ENCODE measurements around the gene SASS6.
A peak's percentile ranks its signal among the peaks of the same experiment; 100 is the strongest.

- TF ChIP-seq CTCF (IDR thresholded peaks at IDR 0.05) (no peak), POLR2A (IDR thresholded peaks at IDR 0.05) (peak in 1 of 2 donors; percentile 32)
Measured at GRCh38 chr1:100038660-100039287, 94.0 kb downstream of the SASS6 start.

All from thyroid gland (tissue), 4 donors.